GM21381 (cell line): Measurements from ENCODE around the gene CATSPERD.
"Not testable (repeated sequence)": the region's sequence is repeated elsewhere in the genome, so short reads cannot be mapped to it uniquely, and the experiment has no call there.

Source experiments
- ATAC-seq: cut with Tn5 transposase; IDR thresholded peaks from one replicate; pipeline ENCODE4 v1.9.1; 2021; ENCODE audit warnings: mild to moderate bottlenecking, moderate library complexity; ENCODE audit not compliant: unreplicated experiment

The CATSPERD gene

DNA sequence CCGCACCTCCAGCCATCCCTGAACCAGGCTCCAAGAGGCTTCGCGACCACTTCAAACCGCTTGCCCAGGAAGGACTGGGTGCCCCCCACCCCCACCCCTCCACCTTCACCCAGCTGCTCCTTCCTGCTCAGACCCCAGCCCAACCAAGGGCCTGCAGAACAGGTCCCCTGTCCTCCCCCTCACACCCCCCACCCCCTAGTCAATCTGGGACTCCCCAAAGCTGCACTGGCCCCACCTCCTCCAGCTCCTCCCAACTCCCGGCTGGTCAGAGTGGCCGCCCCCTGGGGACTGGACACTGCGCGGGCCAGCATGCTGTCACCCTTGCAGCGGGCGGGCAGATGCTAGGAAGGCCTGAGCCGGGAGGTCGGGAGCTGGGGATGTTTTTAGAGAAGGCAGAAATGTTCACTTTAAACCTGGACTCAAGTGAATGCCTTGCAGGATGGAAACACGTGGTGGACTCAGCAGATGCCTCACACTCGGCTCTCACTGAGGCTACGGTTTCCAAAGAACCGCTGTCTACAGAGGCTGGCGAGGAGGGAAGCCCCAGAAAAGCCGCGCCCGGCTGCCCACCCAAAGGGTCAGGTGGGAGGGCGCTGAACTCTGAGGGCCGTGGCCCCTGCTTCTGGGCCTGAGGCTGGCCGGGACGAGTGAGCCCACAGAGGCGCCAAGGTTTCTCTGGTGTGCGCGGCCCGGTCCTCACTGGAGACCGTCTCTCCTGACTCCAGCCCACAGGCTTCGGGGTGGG, 22.4 kb upstream of the CATSPERD start:
- no peak for ATAC-seq

DNA sequence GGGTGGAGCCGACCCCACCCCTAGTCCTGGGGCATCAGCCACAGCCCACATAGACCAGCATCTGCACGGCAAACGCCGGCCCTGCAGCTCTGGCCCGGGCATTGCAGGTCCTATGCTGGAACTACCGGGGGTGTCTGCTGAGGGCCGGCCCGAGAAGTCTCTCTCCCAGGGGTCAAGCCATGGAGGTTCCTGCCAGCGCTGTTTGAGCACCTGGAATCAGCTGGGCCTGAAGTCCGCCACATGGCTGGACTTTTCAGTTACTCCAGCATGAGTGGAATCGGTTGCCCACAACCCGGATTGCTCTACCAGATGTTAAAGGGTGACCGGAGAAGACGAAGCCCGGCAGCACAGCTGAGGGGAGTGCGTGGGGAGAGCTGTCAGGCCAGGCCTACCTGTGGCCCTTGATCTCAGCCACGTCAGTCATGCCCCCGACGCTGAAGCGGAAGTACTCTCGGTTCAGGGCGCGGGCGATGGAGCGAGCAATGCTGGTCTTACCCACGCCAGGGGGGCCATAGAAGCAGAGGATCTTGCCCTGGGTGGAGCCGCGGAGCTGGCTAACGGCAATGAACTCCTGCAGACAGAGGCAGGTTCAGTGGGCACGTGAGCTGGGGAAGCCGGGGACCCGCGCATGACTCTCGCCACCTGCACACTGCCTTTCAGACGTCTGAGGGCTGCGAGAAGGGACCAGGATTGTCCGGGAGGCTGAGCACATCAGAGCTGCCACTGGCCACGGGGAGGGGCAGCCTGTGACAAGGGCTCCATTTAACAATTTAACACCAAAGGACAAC, 21.6 kb upstream of the CATSPERD start:
- no peak for ATAC-seq

DNA sequence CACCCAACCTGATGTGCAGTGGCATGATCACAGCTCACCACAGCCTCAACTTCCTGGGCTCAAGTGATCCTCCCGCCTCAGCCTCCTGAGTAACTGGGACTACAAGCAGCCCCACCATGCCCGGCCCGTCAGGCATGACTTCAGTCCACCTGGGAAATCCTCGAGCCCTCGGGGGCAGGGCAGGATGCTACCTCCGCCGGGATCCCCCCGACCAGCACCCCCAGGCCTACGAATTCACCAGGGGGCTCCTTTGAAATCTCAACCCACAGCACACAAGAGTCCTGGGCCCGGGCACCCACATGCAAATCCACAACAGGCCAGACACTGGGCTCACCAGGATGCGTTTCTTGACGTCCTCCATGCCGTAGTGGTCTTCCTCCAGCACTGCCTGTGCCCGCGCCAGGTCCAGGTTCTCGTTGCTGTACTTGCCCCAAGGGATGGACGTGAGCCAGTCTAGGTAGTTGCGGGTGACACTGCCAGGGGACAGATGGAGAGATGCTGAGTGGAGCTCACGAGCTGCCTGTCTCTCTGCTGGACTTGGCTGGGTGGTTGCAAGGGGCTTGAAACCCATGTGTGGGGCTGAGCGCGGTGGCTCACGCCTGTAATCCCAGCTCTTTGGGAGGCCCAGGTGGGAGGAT, 19.9 kb upstream of the CATSPERD start:
- no peak for ATAC-seq

DNA sequence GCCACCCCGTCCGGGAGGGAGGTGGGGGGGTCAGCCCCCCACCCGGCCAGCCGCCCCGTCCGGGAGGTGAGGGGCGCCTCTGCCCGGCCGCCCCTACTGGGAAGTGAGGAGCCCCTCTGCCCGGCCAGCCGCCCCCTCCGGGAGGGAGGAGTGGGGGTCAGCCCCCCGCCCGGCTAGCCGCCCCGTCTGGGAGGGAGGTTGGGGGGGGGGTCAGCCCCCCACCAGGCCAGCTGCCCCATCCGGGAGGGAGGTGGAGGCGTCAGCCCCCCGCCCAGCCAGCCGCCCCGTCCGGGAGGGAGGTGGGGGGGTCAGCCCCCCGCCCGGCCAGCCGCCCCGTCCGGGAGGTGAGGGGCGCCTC, 18.4 kb upstream of the CATSPERD start:
- not testable (repeated sequence) for ATAC-seq

DNA sequence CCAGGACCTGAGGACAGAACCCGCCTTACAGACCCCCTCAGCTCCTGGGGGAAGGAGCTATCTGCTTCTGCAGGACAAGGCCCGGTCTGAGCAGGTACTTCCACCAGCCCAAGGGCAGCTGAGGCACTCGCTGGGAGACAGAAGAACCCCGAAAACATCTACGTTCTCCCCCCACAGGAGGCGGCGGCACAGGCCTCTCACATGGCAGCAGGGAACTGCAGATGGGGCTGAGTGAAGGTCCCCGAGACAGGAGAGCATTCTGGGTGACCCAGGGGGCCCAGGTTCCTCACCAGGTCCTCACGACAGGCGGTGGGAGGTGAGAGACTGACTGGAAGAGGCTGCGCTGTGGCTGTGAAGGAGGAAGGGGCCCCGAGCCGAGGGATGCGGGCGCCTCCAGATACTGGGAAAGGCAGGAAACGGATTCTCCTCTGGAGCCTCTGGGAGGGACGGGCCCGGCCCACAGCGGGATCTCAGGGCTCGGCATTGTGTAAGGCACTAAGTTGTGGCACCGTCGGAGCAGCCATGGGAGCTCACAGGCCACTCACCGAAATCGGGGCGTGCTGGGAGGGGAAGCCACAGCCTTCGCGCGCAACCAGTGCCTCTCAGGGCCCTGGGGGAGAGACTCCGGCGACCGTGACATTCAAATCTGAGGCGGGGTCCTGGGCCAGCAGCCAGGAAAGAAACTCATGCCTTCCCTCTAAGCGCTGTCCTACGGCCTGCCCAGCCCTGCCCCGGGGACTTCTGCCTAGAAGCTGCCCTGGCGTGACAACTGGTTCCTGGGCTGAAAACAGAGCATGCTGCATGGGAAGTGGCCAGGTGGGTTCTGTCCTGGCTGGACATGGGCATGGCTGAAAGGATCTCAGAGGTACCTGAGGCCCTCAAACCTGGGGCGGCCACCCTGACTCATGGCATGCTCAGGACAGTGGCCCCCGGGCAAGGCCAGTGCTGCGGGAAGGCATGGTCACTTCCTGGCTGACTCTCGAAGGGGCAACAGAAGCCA, 16.3 kb upstream of the CATSPERD start:
- no peak for ATAC-seq

DNA sequence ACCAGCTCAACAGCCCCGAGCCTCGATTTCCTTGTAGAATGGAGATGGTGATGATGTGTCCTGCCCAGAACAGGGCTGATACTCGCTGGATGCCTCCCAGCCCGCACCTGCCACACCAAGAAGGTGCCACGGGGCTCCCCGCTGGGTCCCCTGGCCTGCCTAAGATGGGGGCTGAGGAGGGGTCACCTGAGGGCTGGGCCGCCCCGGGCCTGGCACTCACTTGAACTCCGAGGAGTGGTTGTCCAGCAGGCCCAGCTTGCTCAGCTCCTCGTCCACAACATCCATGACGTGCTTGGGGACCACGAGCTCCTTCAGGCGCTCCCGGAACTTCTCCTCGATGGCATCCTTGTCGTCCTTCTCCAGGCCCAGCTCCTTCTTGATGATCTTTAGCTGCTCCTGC, 14.9 kb upstream of the CATSPERD start:
- no peak for ATAC-seq

DNA sequence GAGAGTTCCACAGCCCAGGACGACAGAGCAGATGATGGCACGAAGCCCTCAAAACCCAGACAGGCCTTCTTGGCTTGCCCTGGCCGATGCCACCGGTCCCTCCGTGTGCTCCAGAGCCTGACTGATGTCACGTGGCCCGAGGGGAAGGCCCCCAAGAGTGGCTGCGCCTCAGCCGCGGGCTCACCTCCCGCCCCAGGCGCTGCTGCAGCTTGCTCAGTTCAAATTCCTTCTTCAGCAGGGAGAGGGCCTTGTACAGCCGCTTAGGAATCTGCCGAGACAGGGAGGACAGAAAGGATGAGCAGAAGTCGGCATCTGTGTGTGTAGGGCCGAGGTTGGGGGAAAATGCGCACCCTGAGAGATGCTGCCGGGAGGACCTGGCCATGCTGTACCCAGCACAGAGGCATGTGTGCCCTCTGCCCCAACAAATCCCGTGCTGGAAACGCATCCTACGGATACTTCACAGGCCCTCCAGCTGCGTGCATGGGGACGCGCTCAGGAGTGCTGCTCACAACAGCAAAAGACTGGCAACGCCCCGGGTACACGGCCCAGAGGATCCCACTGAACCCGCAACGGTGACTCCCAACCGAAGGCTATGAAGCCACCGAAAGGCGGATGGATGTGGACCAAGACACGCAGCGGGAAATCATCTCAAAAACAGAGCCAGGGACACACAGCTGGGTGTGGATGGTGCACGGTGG, 13.4 kb upstream of the CATSPERD start:
- ATAC-seq = no peak

DNA sequence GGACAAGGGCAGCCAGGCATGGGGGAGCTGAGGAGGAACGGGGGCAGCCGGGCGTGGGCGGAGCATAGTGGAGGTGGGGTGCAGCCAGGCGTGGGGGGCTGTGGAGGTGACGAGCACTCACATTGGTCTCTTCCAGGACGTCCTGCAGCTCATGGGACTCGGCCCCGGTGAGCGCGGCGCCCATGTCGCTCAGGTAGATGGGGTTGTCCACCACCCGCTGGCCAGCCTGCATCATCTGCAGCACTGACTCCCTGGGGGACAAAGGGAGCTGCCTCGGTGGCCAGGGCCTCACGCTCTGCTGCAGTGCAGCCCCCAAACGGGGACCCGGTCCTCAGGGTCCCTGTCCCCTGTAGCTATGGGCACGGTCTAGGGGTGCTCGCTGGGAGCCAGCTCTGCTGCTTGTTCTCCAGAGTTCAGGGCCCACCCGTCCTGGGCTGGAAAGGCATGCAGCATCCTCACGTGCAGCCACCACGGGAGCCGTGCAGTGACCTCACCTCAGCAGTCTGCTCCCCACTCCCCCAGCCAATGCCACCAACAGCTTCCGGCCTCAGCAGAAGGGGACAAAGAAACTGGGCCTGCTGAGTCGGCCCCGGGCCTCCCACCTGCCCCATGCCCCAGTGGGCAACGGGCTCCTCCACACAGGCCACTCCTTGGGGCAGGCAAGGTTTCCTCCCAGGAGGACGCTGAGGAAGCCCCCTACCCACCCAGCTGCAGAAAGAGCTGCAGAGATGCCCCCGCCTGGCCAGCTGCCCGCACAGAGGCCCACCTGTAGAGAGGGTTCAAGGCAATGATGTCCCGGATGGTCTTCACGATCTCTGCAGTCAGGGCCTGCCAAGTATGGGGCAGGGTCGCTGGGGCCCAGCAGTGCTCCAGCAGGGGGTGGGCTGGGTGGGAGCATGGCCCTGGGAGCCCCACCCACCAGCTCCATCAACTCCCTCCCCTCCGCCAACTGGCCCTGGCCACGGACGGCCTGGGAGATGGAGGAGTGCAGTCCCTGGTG, 12.6 kb upstream of the CATSPERD start:
- ATAC-seq = no peak

DNA sequence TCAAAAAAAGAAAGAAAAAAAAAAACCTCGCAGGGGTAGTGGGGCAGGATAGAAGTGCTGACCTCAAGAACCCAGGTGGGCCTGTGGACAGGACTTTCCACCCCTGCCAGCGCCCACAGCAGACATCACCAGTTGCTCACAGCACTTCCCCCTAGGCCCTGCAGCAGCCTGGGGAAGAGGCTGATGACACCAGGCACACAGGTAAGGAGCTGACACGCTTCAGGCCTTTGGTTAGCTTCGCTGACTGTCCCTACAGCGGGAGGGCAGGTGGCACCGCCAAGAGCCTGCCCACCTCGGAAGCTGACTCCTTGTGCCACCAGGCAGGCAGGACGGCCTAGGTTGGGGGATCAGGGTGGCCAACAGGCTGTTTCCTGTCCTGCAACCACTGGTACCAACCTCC, 9.4 kb upstream of the CATSPERD start:
- no peak for ATAC-seq

DNA sequence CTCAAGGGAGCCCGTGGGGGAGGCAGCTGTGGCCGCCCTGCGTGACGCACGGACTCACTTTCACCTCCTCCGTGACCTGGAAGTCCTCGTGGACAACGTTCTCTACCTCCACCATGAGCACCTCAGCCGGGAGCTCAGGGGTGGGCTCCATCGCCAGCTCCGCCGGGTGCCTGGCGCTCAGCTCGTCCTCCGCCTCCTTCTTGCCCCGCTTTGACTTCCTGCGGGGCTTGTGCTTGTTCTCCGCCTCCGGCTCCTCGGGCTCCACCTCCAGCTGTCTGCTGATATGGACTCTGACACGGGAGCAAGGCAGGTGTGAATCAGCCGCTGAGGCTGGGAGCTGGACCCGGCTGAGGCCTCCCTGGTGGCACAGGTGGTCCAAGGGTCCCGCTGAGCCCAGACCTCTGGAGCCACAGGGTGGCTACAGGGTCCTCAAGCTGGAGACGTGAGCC, 8.7 kb upstream of the CATSPERD start:
- ATAC-seq = no peak

DNA sequence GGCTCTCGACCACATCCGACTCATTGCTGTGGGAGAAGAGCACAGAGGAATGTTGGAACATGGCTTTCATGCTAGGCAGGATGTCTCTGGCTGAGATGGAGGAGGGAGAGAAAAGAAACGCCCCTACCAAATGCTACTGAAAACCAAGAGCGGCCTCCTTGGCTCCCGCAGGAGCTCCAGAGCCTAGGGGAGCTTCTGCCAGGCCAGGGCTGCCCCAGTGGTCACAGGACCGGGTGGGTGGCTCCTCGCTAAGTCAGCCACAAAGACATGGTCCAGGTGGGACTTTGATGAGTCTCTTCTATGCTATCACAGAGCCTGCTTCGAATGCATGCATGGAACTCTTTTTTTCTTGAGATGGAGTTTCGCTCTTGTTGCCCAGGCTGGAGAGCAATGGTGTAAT, 7.2 kb upstream of the CATSPERD start:
- no peak for ATAC-seq

DNA sequence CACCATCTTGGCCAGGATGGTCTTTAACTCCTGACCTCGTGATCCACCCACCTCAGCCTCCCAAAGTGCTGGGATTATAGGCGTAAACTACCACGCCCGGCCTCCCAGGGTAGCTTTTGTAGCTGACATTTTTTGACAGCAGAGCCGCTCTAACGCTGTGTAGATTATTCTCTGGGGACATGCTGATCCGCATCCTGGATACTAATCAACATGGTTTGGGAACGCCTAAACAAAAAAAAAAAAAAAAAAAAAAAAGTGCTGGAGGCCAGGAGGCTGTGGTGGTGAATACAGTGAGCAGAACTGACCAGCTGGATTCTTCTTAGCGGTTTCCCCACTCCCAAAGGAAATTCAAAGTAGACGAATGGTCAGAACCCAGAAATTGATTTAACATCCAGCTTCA, 5.6 kb upstream of the CATSPERD start:
- ATAC-seq = no peak

DNA sequence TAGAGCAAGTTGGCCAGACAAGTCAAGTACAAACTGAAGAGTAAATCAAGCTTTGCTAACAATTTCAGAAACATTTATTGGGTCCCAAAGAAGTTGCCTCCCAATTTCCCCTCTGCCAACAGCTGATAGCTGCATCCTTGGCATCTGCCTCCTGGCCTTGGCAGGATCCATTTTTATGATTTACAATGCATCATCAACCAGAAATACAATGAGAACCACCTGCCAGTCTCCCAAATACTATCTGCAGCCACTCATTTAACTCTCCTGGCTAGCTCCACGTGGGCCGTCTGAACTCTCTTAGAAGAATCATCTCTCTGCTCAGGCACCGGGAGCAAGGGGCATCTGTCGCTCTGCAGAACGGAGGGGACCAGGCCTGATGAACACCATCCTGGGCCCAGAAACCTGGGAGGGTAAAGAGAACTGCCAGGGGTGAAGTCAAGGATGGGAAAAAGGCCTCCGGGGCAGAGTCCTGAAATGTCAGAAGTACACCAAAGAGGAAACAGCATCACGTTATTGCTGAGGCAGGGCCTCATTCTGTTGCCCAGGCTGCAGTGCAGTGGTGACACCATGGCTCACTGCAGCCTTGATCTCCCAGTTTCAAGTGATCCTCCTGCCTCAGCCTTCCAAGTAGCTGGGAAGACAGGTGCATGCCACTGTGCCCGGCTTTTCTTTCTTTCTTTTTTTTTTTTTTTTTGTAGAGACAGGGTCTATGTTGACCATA, 3.1 kb upstream of the CATSPERD start:
- no peak for ATAC-seq

DNA sequence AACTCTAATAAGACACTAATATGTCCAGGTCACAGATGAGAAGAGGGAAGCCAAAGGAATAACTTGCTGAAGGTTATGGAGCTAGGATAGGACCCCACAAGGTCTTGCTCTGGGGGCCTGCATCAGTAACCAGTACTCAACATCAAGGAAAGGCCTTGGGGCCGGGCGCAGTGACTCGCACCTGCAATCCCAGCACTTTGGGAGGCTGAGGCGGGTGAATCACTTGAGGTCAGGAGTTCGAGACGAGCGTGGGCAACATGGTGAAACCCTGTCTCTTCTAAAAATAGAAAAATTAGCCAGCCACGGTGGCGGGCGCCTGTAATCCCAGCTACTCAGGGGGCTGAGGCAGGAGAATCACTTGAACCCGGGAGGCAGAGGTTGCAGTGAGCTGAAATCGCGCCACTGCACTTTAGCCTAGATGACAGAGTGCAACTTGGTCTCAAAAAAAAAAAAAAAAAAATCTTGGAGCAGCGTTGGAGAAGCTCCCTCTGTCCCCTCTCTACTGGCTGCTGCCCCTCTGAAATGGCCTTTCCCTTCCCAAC, 2.3 kb upstream of the CATSPERD start:
- ATAC-seq = no peak

DNA sequence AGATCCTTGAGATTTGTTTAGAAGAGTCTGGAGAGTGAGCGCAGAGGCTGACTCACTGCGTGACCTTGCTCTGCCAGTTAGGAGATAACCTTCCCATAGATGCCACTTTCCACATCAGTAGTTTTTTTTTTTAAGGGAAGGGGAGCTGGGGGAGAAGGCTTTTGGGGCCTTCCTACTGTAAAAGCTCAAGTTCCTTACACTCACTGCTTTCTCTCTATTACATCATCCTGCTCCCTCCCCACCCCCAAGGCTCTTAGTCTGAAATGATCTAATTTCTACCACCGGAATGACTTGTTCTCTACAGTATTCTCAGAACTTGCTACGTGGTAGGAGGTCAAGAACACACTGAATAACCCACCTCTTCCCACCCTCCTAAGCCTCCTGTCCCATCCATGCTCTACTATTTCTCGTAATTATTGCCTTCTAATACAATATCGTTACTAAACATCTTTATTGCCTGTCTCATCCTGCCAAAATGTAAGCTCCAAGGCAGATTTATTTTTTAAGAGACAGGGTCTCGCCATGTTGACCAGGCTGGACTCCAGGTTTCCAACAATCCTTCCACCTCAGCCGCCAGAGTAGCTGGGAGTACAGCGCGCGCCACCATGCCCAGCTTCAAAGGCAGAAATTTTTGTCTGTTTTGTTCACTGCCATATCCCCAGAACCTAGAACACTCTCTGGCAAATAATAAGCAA, 1.7 kb upstream of the CATSPERD start:
- ATAC-seq = no peak

DNA sequence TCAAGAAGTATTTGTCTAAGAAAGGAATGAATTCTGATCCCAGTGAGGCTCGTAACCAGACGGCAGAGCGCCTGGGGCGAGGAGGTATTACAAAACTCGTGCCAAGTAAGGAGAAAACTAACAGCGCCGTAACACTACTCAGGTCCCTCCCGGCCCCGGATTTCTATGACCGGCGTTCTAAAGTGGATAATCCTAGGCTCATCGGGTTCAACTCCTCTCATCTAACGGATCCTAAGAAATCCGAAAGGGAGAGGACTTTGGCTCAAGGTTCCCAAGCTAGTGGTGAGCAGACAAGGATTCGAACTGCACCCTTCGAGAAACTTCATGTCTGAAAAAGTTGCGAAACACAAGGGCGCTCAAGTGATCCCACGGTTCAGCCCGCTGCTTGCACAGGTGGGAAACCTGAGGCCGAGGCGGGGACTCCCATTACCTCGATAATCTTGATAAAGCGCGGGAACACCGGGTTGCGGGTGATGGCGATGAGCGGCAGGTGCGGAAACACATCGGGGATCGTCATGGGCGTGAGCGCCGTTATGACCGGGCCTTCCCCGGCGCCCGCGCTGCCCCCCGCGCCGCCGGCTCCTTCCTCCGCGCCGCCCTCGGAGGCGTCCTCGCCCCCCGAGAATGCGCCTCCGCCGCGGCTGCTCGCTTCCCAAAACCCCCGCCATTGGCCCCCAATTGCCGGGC, 1.0 kb upstream of the CATSPERD start:
- no peak for ATAC-seq
